GM12873 (cell line): ENCODE data around the gene PDE3A.

Source experiments
- TF ChIP-seq, protein P1 (sequence below): IDR thresholded peaks from 2 replicates; pipeline ENCODE4 v1.5.1; 2012; ENCODE audit warnings: low read depth, mild to moderate bottlenecking, moderate library complexity, low read length, control low read depth; ENCODE audit not compliant: insufficient read depth; ENCODE audit errors: missing control alignments

Gene PDE3A

DNA sequence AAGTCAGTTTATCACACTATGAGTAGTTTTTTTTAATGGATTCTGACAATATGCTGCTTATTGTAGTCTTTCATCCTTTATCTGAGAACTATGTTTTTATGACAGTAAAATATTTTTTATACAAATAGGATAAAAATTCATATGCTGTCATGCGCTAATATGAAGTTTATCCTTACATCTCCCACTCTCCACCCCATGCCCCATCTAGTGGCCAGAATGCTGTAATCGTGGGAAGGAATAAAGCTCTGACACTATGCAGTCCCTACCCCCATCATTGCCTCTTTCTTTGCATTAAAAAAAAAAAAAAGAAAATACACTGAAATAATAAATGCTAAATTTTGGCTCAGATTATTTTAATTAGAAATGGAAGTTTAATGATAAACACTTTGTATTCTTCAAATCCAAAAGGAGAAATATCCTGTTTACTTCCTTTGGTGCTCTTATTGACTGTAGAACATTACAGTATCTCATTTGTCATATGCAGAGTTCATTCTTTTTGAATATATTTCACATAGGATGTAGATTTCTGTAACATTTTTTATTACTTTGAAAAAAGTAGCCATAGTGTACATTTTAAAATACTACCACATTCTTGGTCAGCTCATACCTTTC is 180.9 kb downstream of the PDE3A start:
- TF ChIP-seq, protein P1, sequence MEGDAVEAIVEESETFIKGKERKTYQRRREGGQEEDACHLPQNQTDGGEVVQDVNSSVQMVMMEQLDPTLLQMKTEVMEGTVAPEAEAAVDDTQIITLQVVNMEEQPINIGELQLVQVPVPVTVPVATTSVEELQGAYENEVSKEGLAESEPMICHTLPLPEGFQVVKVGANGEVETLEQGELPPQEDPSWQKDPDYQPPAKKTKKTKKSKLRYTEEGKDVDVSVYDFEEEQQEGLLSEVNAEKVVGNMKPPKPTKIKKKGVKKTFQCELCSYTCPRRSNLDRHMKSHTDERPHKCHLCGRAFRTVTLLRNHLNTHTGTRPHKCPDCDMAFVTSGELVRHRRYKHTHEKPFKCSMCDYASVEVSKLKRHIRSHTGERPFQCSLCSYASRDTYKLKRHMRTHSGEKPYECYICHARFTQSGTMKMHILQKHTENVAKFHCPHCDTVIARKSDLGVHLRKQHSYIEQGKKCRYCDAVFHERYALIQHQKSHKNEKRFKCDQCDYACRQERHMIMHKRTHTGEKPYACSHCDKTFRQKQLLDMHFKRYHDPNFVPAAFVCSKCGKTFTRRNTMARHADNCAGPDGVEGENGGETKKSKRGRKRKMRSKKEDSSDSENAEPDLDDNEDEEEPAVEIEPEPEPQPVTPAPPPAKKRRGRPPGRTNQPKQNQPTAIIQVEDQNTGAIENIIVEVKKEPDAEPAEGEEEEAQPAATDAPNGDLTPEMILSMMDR, result peak; percentile 26

DNA sequence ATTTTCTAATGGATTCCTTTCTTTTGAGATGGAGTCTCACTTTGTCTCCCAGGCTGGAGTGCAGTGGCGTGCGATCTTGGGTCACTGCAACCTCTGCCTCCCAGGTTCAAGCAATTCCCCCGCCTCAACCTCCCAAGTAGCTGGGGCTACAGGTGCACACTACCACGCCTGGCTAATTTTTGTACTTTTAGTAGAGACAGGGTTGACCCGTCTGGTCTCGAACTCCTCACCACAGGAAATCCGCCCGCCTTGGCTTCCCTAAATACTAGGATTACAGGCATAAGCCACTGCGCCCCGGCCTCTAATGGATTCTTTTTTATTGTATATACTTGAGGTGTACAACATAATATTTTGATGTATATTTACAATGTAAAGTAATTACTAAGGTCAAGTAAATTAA is 186.7 kb downstream of the PDE3A start:
- TF ChIP-seq, protein P1, result no peak

DNA sequence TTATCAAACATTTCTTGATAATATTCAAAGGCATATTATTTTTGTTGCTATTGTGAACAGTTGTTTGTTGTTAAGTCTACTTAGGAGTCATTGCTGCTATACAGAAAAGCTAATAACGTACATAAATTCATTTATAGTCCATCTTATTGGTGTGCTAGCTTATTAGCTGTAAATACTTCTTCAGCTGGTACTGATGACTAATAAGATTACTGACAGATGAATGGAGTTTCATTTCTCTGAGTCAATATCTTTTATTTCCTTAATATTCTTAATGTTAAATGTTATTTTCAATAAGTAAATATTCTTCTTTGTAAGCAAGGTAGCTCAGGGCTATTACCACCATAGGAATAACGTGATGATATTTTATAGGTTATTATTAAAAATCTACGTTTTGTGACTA is 187.4 kb downstream of the PDE3A start:
- TF ChIP-seq, protein P1, result no peak

DNA sequence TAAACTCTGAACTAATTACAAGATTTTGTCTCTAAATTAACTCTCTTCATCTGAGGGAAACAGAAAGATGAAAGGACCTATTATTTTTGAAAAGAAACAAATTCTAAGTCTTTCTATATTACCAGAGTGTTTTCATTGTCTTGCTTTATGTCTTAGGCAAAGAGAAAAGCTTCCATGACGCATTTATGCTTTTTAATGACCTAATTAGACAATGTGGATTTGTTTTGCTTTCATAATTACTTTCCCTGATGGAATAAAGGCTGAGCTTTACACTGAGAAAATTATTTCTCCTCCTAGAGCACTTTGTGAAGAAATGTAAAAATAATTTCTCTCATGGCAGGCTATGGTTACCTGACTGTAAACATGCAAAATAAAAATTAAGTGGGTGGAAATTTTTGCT is 188.8 kb downstream of the PDE3A start:
- TF ChIP-seq, protein P1, result no peak

DNA sequence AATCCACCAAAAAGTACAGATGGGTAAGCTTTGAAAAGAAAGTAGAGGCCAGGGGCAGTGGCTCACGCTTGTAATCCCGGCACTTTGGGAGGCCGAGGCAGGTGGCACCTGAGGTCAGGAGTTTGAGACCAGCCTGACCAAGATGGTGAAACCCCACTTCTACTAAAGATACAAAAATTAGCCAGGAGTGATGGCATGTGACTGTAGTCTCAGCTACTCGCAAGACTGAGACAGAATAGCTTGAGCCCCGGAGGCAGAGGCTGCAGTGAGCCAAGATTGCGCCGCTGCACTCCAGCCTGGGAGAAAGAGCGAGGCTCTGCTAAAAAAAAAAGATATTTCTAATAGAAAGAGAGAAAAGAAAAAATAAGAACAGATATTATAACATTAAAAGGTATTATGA is 192.6 kb downstream of the PDE3A start:
- TF ChIP-seq, protein P1, result no peak

DNA sequence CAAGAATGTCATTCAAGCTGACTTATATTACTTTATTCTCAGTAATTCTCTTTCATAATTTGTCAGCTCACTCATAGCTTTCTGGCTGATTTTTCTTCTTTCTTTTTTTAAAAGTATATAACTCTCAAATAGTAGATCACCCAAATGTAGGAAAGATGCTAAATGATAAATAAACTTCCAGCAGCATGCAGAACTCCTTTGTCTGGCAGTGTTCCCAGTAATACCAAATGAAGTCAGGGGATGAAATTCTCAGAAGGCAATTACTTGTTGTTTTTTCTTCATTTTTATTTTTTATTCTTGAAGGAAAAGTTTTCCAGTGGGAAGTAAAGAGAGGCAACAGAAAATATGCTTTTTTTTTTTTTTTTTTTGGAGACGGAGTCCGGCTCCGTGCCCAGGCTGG is 193.5 kb downstream of the PDE3A start:
- TF ChIP-seq, protein P1, result no peak

DNA sequence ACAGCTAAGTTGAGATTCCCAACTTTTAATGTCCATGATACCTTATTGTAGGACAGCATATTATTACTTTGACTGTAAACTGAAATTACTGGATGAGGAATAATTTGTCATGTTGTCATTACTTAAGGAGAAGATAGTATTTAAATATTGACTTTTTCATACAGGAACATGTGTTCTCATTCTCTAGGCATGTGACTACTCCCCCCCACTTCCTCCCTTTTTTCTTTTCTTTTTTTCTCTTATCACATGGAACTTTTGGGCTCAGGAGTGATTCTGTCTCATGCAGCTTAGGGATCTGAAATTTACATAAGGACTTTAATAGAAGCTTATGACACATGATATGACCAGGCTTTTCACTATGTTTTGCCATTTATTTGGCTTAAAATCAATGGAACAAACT is 199.1 kb downstream of the PDE3A start:
- TF ChIP-seq, protein P1, result no peak
